CD14-positive monocyte (primary cell): Measurements from ENCODE around the gene RTP1. TPM values are rescaled to one million over a fixed set of nuclear protein-coding genes. Genes with fewer than 3 reads are reported as not detected.

Experiments
- DNase-seq, 3 donors: peaks; one replicate each; pipeline ENCODE4 v3.0.0-alpha.2; 2011 to 2022
- H2AFZ ChIP-seq: 2 replicates; pipeline ENCODE4 v1.6.0; 2012; ENCODE audit warnings: mild to moderate bottlenecking, low read depth, low read length, inconsistent platforms; ENCODE audit not compliant: insufficient read depth, poor library complexity, severe bottlenecking
- H3K27ac ChIP-seq, 2 donors: 1 replicate in 1 of 2; 2 replicates in 1 of 2; pipeline ENCODE4 v1.5.1; 2012 to 2013; ENCODE audit warnings: low read length in 2 of 2, control low read depth in 1 of 2, inconsistent platforms in 1 of 2, low read depth in 1 of 2, mild to moderate bottlenecking in 1 of 2
- H3K27me3 ChIP-seq, 2 donors: one replicate each; pipeline versions ENCODE4 v1.6.0 to v1.6.1; 2011 to 2013; ENCODE audit warnings: low read length in 2 of 2; ENCODE audit not compliant: control insufficient read depth in 2 of 2, insufficient read depth in 2 of 2
- H3K36me3 ChIP-seq, 2 donors: replicated peaks in 1 of 2; 1 replicate in 1 of 2; 2 replicates in 1 of 2; pipeline versions ENCODE4 v1.5.1 to v1.6.1; 2012 to 2013; ENCODE audit warnings: low read length in 2 of 2, control low read depth in 1 of 2, inconsistent platforms in 1 of 2, mild to moderate bottlenecking in 1 of 2; ENCODE audit not compliant: insufficient read depth in 2 of 2, control insufficient read depth in 1 of 2
- H3K4me1 ChIP-seq, 2 donors: 1 replicate in 1 of 2; 2 replicates in 1 of 2; pipeline versions ENCODE4 v1.5.1 to v1.6.1; 2012 to 2013; ENCODE audit warnings: low read length in 2 of 2, control low read depth in 1 of 2, inconsistent platforms in 1 of 2, mild to moderate bottlenecking in 1 of 2, moderate library complexity in 1 of 2; ENCODE audit not compliant: insufficient read depth in 2 of 2, control insufficient read depth in 1 of 2
- H3K4me2 ChIP-seq: replicated peaks from 2 replicates; pipeline ENCODE3; 2012; ENCODE audit warnings: low read length, moderate library complexity, mild to moderate bottlenecking; ENCODE audit not compliant: poor library complexity, severe bottlenecking; ENCODE audit errors: extremely low read depth
- H3K4me3 ChIP-seq, 3 experiments: fragments of 200-600 bp in 1 of 3; sonication (generic) in 1 of 3; replicated peaks in 1 of 3; 1 replicate in 2 of 3; 2 replicates in 1 of 3; pipeline ENCODE4 v1.5.1; 2011 to 2013; ENCODE audit warnings: low read length in 3 of 3, mild to moderate bottlenecking in 3 of 3, control low read depth in 2 of 3, low read depth in 2 of 3, inconsistent platforms in 1 of 3, moderate library complexity in 1 of 3
- H3K79me2 ChIP-seq: 2 replicates; pipeline ENCODE4 v1.6.0; 2012; ENCODE audit warnings: mild to moderate bottlenecking, control low read depth, inconsistent platforms, low read length, moderate library complexity; ENCODE audit not compliant: insufficient read depth
- H3K9ac ChIP-seq: 2 replicates; pipeline ENCODE4 v1.6.0; 2017; ENCODE audit warnings: low read length, mild to moderate bottlenecking; ENCODE audit not compliant: insufficient read depth, poor library complexity, severe bottlenecking
- H3K9me3 ChIP-seq, 2 donors: replicated peaks in 1 of 2; 1 replicate in 1 of 2; 2 replicates in 1 of 2; pipeline versions ENCODE4 v1.5.1 to v1.6.1; 2012 to 2013; ENCODE audit warnings: low read length in 2 of 2, control low read depth in 1 of 2; ENCODE audit not compliant: control insufficient read depth in 1 of 2, insufficient read depth in 1 of 2
- H4K20me1 ChIP-seq: 2 replicates; pipeline ENCODE4 v1.6.0; 2012; ENCODE audit warnings: mild to moderate bottlenecking, low read length, control low read depth, moderate library complexity; ENCODE audit not compliant: insufficient read depth
- H3K27ac Mint-ChIP-seq, 7 donors: one replicate each; pipeline ENCODE4 v1.8.0; 2020; ENCODE audit warnings: mild to moderate bottlenecking in 7 of 7, mixed read lengths in 7 of 7, moderate library complexity in 6 of 7, inconsistent platforms in 2 of 7
- H3K27me3 Mint-ChIP-seq, 3 donors: one replicate each; pipeline ENCODE4 v1.8.0; 2021 to 2022; ENCODE audit warnings: low read depth in 3 of 3, mild to moderate bottlenecking in 3 of 3, mixed read lengths in 3 of 3, moderate library complexity in 3 of 3, inconsistent platforms in 1 of 3
- H3K36me3 Mint-ChIP-seq, 2 donors: one replicate each; pipeline ENCODE4 v1.8.0; 2020; ENCODE audit warnings: mixed read lengths in 2 of 2, inconsistent platforms in 1 of 2, mild to moderate bottlenecking in 1 of 2
- H3K4me1 Mint-ChIP-seq: one replicate; pipeline ENCODE4 v1.8.0; 2020; ENCODE audit warnings: mild to moderate bottlenecking, mixed read lengths
- H3K4me3 Mint-ChIP-seq, 2 donors: one replicate each; pipeline ENCODE4 v1.8.0; 2020; ENCODE audit warnings: mild to moderate bottlenecking in 2 of 2, mixed read lengths in 2 of 2, moderate library complexity in 1 of 2
- H3K9me3 Mint-ChIP-seq, 7 donors: one replicate each; pipeline ENCODE4 v1.8.0; 2020 to 2022; ENCODE audit warnings: mixed read lengths in 7 of 7, mild to moderate bottlenecking in 6 of 7, moderate library complexity in 6 of 7, inconsistent platforms in 2 of 7
- WGBS: methylation state at CpG from one replicate; pipeline ENCODE4 v1.1.5; 2013; ENCODE audit warnings: missing lambda C conversion rate; ENCODE audit not compliant: insufficient coverage; 5-methylcytosine and 5-hydroxymethylcytosine counted together
- intact Hi-C, 2 donors: fragments of 100-400 bp; cut with micrococcal nuclease; formaldehyde crosslinking; loops; one replicate each; pipeline versions ENCODE4 v1.15.0 to v1.15.1; 2023
- polyA plus RNA-seq, 3 donors: library from polyadenylated mRNA; depleted of rRNA in 1 of 3; unstranded in 2 of 3; stranded (reverse) in 1 of 3; fragments of 300-500 nt in 2 of 3; fragments of >200 nt in 1 of 3; fragmentation: Illumina TruSeq in 2 of 3; gene quantifications; 1 replicate in 2 of 3; 2 replicates in 1 of 3; pipeline ENCODE4 v1.2.3, GENCODE V29; 2012 to 2021
- TF ChIP-seq, protein P1 (sequence below): fragments of 200-600 bp; IDR thresholded peaks from one replicate; pipeline ENCODE4 v1.8.0; 2022; ENCODE audit warnings: antibody characterized with exemption, mild to moderate bottlenecking

Gene RTP1
- polyA plus RNA-seq, 3 donors, result not detected

DNA sequence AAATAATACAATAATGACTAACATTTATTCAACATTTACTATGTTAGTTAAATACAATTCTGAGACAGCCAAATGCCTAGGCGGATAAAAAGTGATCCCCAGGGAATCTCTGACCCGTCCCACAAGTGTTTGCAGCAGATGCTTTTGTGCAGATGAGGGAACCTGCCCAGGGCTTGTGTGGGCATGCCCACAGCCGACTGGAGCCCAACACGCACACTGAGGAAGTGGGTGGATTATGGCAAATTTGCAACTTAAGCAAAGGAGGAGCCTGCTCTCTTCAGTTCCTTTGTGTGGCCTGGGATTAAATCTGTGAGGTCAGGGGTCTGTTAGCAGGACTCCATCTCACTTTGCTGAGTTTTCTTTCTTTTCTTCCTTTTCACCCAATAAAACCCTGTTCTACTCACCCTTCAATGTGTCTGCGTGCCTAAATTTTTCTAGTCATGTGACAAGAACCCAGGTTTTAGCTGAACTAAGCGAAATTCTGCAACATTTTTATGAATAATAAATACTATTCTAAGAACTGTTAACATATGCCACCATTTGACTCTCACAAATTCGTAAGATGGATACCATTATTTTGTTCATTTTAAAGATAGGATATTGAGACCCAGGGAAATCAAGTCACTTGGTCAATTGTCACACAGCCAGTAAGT lies 13.9 kb upstream of the RTP1 start:
- no peak overlapping the region for H3K9ac ChIP-seq
- Mint-ChIP-seq H3K36me3 (peaks cover 0 to 2% of the 10 kb centered on the region in 2 donors), H3K27me3 (peaks cover 8 to 21% (median 9%) of the 10 kb centered on the region in 3 donors), H3K9me3 (peaks cover 0 to 2% (median 0%) of the 10 kb centered on the region in 7 donors), H3K4me3 (no peak overlapping the region), H3K4me1 (peaks cover 5% of the 10 kb centered on the region), H3K27ac (no peak overlapping the region)
- no peak overlapping the region for H3K4me3 ChIP-seq
- H3K36me3 ChIP-seq, result no peaks in the 10 kb centered on the region
- no peaks in the 10 kb centered on the region for H4K20me1 ChIP-seq
- TF ChIP-seq, protein P1, sequence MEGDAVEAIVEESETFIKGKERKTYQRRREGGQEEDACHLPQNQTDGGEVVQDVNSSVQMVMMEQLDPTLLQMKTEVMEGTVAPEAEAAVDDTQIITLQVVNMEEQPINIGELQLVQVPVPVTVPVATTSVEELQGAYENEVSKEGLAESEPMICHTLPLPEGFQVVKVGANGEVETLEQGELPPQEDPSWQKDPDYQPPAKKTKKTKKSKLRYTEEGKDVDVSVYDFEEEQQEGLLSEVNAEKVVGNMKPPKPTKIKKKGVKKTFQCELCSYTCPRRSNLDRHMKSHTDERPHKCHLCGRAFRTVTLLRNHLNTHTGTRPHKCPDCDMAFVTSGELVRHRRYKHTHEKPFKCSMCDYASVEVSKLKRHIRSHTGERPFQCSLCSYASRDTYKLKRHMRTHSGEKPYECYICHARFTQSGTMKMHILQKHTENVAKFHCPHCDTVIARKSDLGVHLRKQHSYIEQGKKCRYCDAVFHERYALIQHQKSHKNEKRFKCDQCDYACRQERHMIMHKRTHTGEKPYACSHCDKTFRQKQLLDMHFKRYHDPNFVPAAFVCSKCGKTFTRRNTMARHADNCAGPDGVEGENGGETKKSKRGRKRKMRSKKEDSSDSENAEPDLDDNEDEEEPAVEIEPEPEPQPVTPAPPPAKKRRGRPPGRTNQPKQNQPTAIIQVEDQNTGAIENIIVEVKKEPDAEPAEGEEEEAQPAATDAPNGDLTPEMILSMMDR, result no peak
- no peak overlapping the region for H2AFZ ChIP-seq
- peaks cover 0 to 10% of the 10 kb centered on the region in 2 donors for H3K27me3 ChIP-seq
- intact Hi-C loops, result no loop called here
- no peaks in the 10 kb centered on the region for H3K9me3 ChIP-seq
- no peak overlapping the region for H3K27ac ChIP-seq
- 66% methylated on average over 5 of the region's 7 CpGs for WGBS
- H3K4me2 ChIP-seq, result no peak overlapping the region
- no peak for DNase-seq
- no peaks in the 10 kb centered on the region for H3K4me1 ChIP-seq
- no peaks in the 10 kb centered on the region for H3K79me2 ChIP-seq

DNA sequence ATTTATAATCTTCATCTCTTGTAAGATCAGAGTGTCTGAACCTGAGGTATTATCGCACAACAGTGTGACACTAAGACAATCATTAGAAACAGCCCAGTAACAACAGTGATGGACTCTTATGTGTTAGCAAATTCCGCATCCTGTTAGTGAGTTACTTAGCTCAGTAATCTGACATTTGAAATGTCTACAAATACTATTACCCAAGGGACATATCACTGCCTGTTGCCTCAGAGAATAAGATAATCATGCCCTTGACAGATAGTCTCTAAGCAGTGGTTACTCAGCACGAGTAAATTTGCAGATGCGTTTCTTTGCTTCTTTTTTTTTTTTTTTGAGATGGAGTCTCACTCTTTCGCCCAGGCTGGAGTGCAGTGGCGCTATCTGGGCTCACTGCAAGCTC lies 13.4 kb upstream of the RTP1 start:
- peaks cover 0 to 2% (median 0%) of the 10 kb centered on the region in 7 donors for H3K9me3 Mint-ChIP-seq
- Histone ChIP-seq H3K4me3 (no peak overlapping the region), H2AFZ (no peak overlapping the region), H3K4me2 (no peak overlapping the region), H4K20me1 (no peaks in the 10 kb centered on the region), H3K4me1 (peaks cover 0 to 5% of the 10 kb centered on the region in 2 donors), H3K27ac (no peak overlapping the region), H3K27me3 (peaks cover 0 to 10% of the 10 kb centered on the region in 2 donors), H3K36me3 (no peaks in the 10 kb centered on the region), H3K79me2 (no peaks in the 10 kb centered on the region), H3K9ac (no peak overlapping the region), H3K9me3 (no peaks in the 10 kb centered on the region)
- H3K4me1 Mint-ChIP-seq, result peaks cover 9% of the 10 kb centered on the region
- intact Hi-C loops, result no loop called here
- no peak for DNase-seq
- H3K4me3 Mint-ChIP-seq, result no peak overlapping the region
- no peak overlapping the region for H3K27ac Mint-ChIP-seq
- TF ChIP-seq, protein P1, result no peak
- peaks cover 8 to 19% (median 9%) of the 10 kb centered on the region in 3 donors for H3K27me3 Mint-ChIP-seq
- whole genome bisulfite sequencing, result 92% methylated on average over 2 of the region's 6 CpGs
- peaks cover 0 to 2% of the 10 kb centered on the region in 2 donors for H3K36me3 Mint-ChIP-seq
